Activated CD4-positive, alpha-beta T cell treated with anti-CD3 and anti-CD28 coated beads, Interleukin-2, amount 50 U/mL, for 48 hours (primary cell): ENCODE results near the gene ALDH3B2.
"Not testable (repeated sequence)": the region's sequence is repeated elsewhere in the genome, so short reads cannot be mapped to it uniquely, and the experiment has no call there.

Source experiments
- DNase-seq, 2 experiments: peaks; one replicate each; pipeline ENCODE4 v3.0.0-alpha.2; 2020

Gene ALDH3B2

GRCh38 chr11:67682126-67683034, 8.0 kb upstream of the ALDH3B2 start:
- not testable (repeated sequence) for DNase-seq

GRCh38 chr11:67680696-67681470, 6.5 kb upstream of the ALDH3B2 start:
- no peak for DNase-seq

GRCh38 chr11:67675058-67675747, 780 bp upstream of the ALDH3B2 start:
- no peak for DNase-seq

GRCh38 chr11:67673902-67674301, 521 bp downstream of the ALDH3B2 start:
- no peak for DNase-seq

GRCh38 chr11:67673358-67673757, 1.1 kb downstream of the ALDH3B2 start:
- no peak for DNase-seq

- no peak for DNase-seq
These were observed 3.3 kb downstream of the ALDH3B2 start for GRCh38 chr11:67671211-67671520.

- DNase-seq, result no peak
These were observed 3.9 kb downstream of the ALDH3B2 start for GRCh38 chr11:67670316-67671210.

GRCh38 chr11:67668192-67668551, 6.3 kb downstream of the ALDH3B2 start:
- no peak for DNase-seq

- DNase-seq, result no peak
These were observed 6.8 kb downstream of the ALDH3B2 start for GRCh38 chr11:67667490-67668191.

GRCh38 chr11:67666676-67667489, 7.5 kb downstream of the ALDH3B2 start:
- no peak for DNase-seq

- DNase-seq, result no peak
These were observed 8.1 kb downstream of the ALDH3B2 start for GRCh38 chr11:67666303-67666645.

- DNase-seq, result no peak
These were observed 8.7 kb downstream of the ALDH3B2 start for GRCh38 chr11:67665541-67666302.

- DNase-seq, result no peak
These were observed 9.5 kb downstream of the ALDH3B2 start for GRCh38 chr11:67664696-67665540.

- no peak for DNase-seq
These were observed 10.2 kb downstream of the ALDH3B2 start for GRCh38 chr11:67664213-67664585.

- DNase-seq, result no peak
These were observed 10.8 kb downstream of the ALDH3B2 start for GRCh38 chr11:67663532-67664212.

GRCh38 chr11:67662835-67663531, 11.4 kb downstream of the ALDH3B2 start:
- DNase-seq, result no peak

GRCh38 chr11:67662142-67662834, 12.1 kb downstream of the ALDH3B2 start:
- DNase-seq, result no peak
